Activated naive CD4-positive, alpha-beta T cell treated with anti-CD3 and anti-CD28 coated beads, Interleukin-2, amount 10 ng/mL, durations not matched to agents 7 days and 5 days (primary cell): ENCODE results near the gene SALL4.

Experiments
- CTCF ChIA-PET: fragments of 350-600 bp; sonication (Branson Sonifier 250); formaldehyde crosslinking; loops from one replicate; lab custom pipeline; 2021; ENCODE audit warnings: antibody characterized with exemption; lab: Charles Lee
- DNase-seq: peaks from one replicate; pipeline ENCODE4 v3.0.0-alpha.2; 2020
- H3K27ac Mint-ChIP-seq: one replicate; pipeline ENCODE4 v1.8.0; 2021; ENCODE audit warnings: mild to moderate bottlenecking, moderate library complexity, mixed read lengths
- H3K27me3 Mint-ChIP-seq: one replicate; pipeline ENCODE4 v1.8.0; 2021; ENCODE audit warnings: mild to moderate bottlenecking, mixed read lengths
- H3K36me3 Mint-ChIP-seq: one replicate; pipeline ENCODE4 v1.8.0; 2021; ENCODE audit warnings: mixed read lengths
- H3K4me1 Mint-ChIP-seq: one replicate; pipeline ENCODE4 v1.8.0; 2021; ENCODE audit warnings: mixed read lengths
- H3K4me3 Mint-ChIP-seq: one replicate; pipeline ENCODE4 v1.8.0; 2021; ENCODE audit warnings: mild to moderate bottlenecking, moderate library complexity, mixed read lengths
- H3K9me3 Mint-ChIP-seq: one replicate; pipeline ENCODE4 v1.8.0; 2021; ENCODE audit warnings: mixed read lengths

Gene SALL4

GRCh38 chr20:51811514-51812128 lies 9.3 kb upstream of the SALL4 start:
- no peak for DNase-seq
- H3K27ac Mint-ChIP-seq: no peak overlapping the region
- H3K9me3 Mint-ChIP-seq: no peaks in the 10 kb centered on the region
- CTCF ChIA-PET: no interaction called here
- peaks cover 4% of the 10 kb centered on the region for H3K27me3 Mint-ChIP-seq
- no peaks in the 10 kb centered on the region for H3K36me3 Mint-ChIP-seq
- no peaks in the 10 kb centered on the region for H3K4me1 Mint-ChIP-seq
- no peak overlapping the region for H3K4me3 Mint-ChIP-seq

- H3K4me1 Mint-ChIP-seq: no peaks in the 10 kb centered on the region
- peaks cover 6% of the 10 kb centered on the region for H3K27me3 Mint-ChIP-seq
- DNase-seq: no peak
- no peak overlapping the region for H3K27ac Mint-ChIP-seq
- CTCF ChIA-PET: no interaction called here
- H3K36me3 Mint-ChIP-seq: no peaks in the 10 kb centered on the region
- no peaks in the 10 kb centered on the region for H3K9me3 Mint-ChIP-seq
- H3K4me3 Mint-ChIP-seq: no peak overlapping the region
These were observed 8.7 kb upstream of the SALL4 start for GRCh38 chr20:51811042-51811355.

- Mint-ChIP-seq H3K36me3 (no peaks in the 10 kb centered on the region), H3K9me3 (no peaks in the 10 kb centered on the region), H3K27me3 (peaks cover 6% of the 10 kb centered on the region), H3K27ac (no peak overlapping the region), H3K4me3 (no peak overlapping the region), H3K4me1 (no peaks in the 10 kb centered on the region)
- DNase-seq: no peak
- CTCF ChIA-PET: no interaction called here
These were observed 8.1 kb upstream of the SALL4 start for GRCh38 chr20:51810155-51811041.

- Mint-ChIP-seq H3K4me1 (no peaks in the 10 kb centered on the region), H3K36me3 (no peaks in the 10 kb centered on the region), H3K27me3 (peaks cover 10% of the 10 kb centered on the region), H3K9me3 (no peaks in the 10 kb centered on the region), H3K4me3 (no peak overlapping the region), H3K27ac (no peak overlapping the region)
- CTCF ChIA-PET: interaction anchor here (0.7 kb wide), 1 partner anchor 349 kb away, joined by 4 read pairs; no protein-coding TSS in a partner anchor
- no peak for DNase-seq
These were observed 5.5 kb upstream of the SALL4 start for GRCh38 chr20:51807720-51808250.

- no peak overlapping the region for H3K27ac Mint-ChIP-seq
- no peaks in the 10 kb centered on the region for H3K9me3 Mint-ChIP-seq
- CTCF ChIA-PET: no interaction called here
- H3K4me3 Mint-ChIP-seq: no peak overlapping the region
- no peaks in the 10 kb centered on the region for H3K36me3 Mint-ChIP-seq
- peaks cover 3% of the 10 kb centered on the region for H3K4me1 Mint-ChIP-seq
- DNase-seq: no peak
- H3K27me3 Mint-ChIP-seq: peaks cover 40% of the 10 kb centered on the region
These were observed 2.4 kb upstream of the SALL4 start for GRCh38 chr20:51804754-51805153.

- no peak for DNase-seq
These were observed 980 bp upstream of the SALL4 start for GRCh38 chr20:51803148-51803854.

GRCh38 chr20:51801823-51802123 lies 548 bp downstream of the SALL4 start:
- no peaks in the 10 kb centered on the region for H3K9me3 Mint-ChIP-seq
- no peak for DNase-seq
- no peak overlapping the region for H3K4me3 Mint-ChIP-seq
- CTCF ChIA-PET: interaction anchor here (1.4 kb wide), 1 partner anchor 281 kb away, joined by 3 read pairs; no protein-coding TSS in a partner anchor
- peaks cover 63% of the 10 kb centered on the region for H3K27me3 Mint-ChIP-seq
- no peaks in the 10 kb centered on the region for H3K36me3 Mint-ChIP-seq
- H3K4me1 Mint-ChIP-seq: peaks cover 3% of the 10 kb centered on the region
- no peak overlapping the region for H3K27ac Mint-ChIP-seq

More at GRCh38 chr20:51803148-51803854, 980 bp upstream of the SALL4 start:
- CTCF ChIA-PET: interaction anchor here (1.4 kb wide), 1 partner anchor 280 kb away, joined by 3 read pairs; no protein-coding TSS in a partner anchor
- Mint-ChIP-seq H3K36me3 (no peaks in the 10 kb centered on the region), H3K27ac (no peak overlapping the region), H3K9me3 (no peaks in the 10 kb centered on the region), H3K4me3 (no peak overlapping the region), H3K4me1 (peaks cover 3% of the 10 kb centered on the region), H3K27me3 (peaks cover 55% of the 10 kb centered on the region)

- no peaks in the 10 kb centered on the region for H3K36me3 Mint-ChIP-seq
- CTCF ChIA-PET: interaction anchor here (1.4 kb wide), 1 partner anchor 282 kb away, joined by 3 read pairs; no protein-coding TSS in a partner anchor
- peak overlapping the region; percentile 28 for H3K27ac Mint-ChIP-seq
- H3K4me3 Mint-ChIP-seq: no peak overlapping the region
- H3K4me1 Mint-ChIP-seq: peaks cover 3% of the 10 kb centered on the region
- DNase-seq: no peak
- H3K27me3 Mint-ChIP-seq: peaks cover 61% of the 10 kb centered on the region
- H3K9me3 Mint-ChIP-seq: no peaks in the 10 kb centered on the region
These were observed 1.0 kb downstream of the SALL4 start for GRCh38 chr20:51801122-51801822.

- no peak for DNase-seq
These were observed 1.5 kb downstream of the SALL4 start for GRCh38 chr20:51800872-51801121.

GRCh38 chr20:51800060-51800871 lies 2.1 kb downstream of the SALL4 start:
- Mint-ChIP-seq H3K4me1 (peaks cover 3% of the 10 kb centered on the region), H3K36me3 (no peaks in the 10 kb centered on the region), H3K9me3 (no peaks in the 10 kb centered on the region), H3K4me3 (no peak overlapping the region), H3K27me3 (peaks cover 67% of the 10 kb centered on the region), H3K27ac (peak overlapping the region; percentile 49)
- DNase-seq: peak; percentile 66
- CTCF ChIA-PET: interaction anchor here (0.8 to 2.0 kb wide), 3 partner anchors 14 to 282 kb away, joined by 3 to 15 read pairs (median 3); no protein-coding TSS in a partner anchor

More at GRCh38 chr20:51800872-51801121, 1.5 kb downstream of the SALL4 start:
- CTCF ChIA-PET: interaction anchor here (2.0 kb wide), 1 partner anchor 281 kb away, joined by 15 read pairs; no protein-coding TSS in a partner anchor
- peak overlapping the region; percentile 28 for H3K27ac Mint-ChIP-seq
- peaks cover 66% of the 10 kb centered on the region for H3K27me3 Mint-ChIP-seq
- peaks cover 3% of the 10 kb centered on the region for H3K4me1 Mint-ChIP-seq
- no peaks in the 10 kb centered on the region for H3K36me3 Mint-ChIP-seq
- no peak overlapping the region for H3K4me3 Mint-ChIP-seq
- H3K9me3 Mint-ChIP-seq: no peaks in the 10 kb centered on the region

- Mint-ChIP-seq H3K4me3 (no peak overlapping the region), H3K9me3 (no peaks in the 10 kb centered on the region), H3K27ac (no peak overlapping the region), H3K27me3 (peaks cover 67% of the 10 kb centered on the region), H3K4me1 (peaks cover 3% of the 10 kb centered on the region), H3K36me3 (no peaks in the 10 kb centered on the region)
- CTCF ChIA-PET: interaction anchor here (0.6 to 2.0 kb wide), 5 partner anchors 8 to 290 kb away, joined by 3 to 15 read pairs (median 3); no protein-coding TSS in a partner anchor
- DNase-seq: no peak
These were observed 2.9 kb downstream of the SALL4 start for GRCh38 chr20:51799401-51799860.

- Mint-ChIP-seq H3K9me3 (no peaks in the 10 kb centered on the region), H3K36me3 (no peaks in the 10 kb centered on the region), H3K4me3 (no peak overlapping the region), H3K4me1 (peaks cover 3% of the 10 kb centered on the region), H3K27ac (no peak overlapping the region), H3K27me3 (peaks cover 60% of the 10 kb centered on the region)
- CTCF ChIA-PET: no interaction called here
- no peak for DNase-seq
These were observed 4.8 kb downstream of the SALL4 start for GRCh38 chr20:51797357-51798025.

- H3K9me3 Mint-ChIP-seq: no peaks in the 10 kb centered on the region
- CTCF ChIA-PET: no interaction called here
- no peaks in the 10 kb centered on the region for H3K36me3 Mint-ChIP-seq
- H3K27me3 Mint-ChIP-seq: peaks cover 48% of the 10 kb centered on the region
- H3K4me3 Mint-ChIP-seq: no peak overlapping the region
- H3K27ac Mint-ChIP-seq: no peak overlapping the region
- no peak for DNase-seq
- peaks cover 3% of the 10 kb centered on the region for H3K4me1 Mint-ChIP-seq
These were observed 6.0 kb downstream of the SALL4 start for GRCh38 chr20:51796340-51796739.
